ENCODE results near the gene RGP1. TPM values are rescaled to one million over a fixed set of nuclear protein-coding genes. Genes with fewer than 3 reads are reported as not detected.

RGP1 gene
- total RNA-seq, 4 donors from 2014 or later: 18.6 to 21.3 (median 20.2) TPM

GRCh38 chr9:35771534-35771933 lies 22.4 kb downstream of the RGP1 start:
- peaks cover 0 to 32% (median 13%) of the 10 kb centered on the region in 4 donors for H3K4me1 ChIP-seq
- no peaks in the 10 kb centered on the region for H3K27me3 ChIP-seq
- WGBS, 2 donors: 11 to 18% methylated on average over 1 of the region's 1 CpG
- H3K36me3 ChIP-seq: no peaks in the 10 kb centered on the region
- DNase-seq (ENCODE audit: low spot score in 2 of 2): peak in 1 of 2 donors; percentile 61
- H3K4me3 ChIP-seq: no peak overlapping the region
- H3K9me3 ChIP-seq: no peaks in the 10 kb centered on the region
- TF ChIP-seq POLR2A (IDR thresholded peaks at IDR 0.05) (no peak), CTCF (IDR thresholded peaks at IDR 0.05) (no peak), EP300 (IDR thresholded peaks at IDR 0.05) (no peak)
- H3K27ac ChIP-seq: peak overlapping the region in 3 of 4 donors; percentile 32 to 53 (median 50)

- Histone ChIP-seq H3K4me3 (no peak overlapping the region), H3K27me3 (no peaks in the 10 kb centered on the region), H3K27ac (peak overlapping the region in 1 of 4 donors; percentile 32), H3K36me3 (no peaks in the 10 kb centered on the region), H3K9me3 (no peaks in the 10 kb centered on the region), H3K4me1 (peaks cover 0 to 32% (median 13%) of the 10 kb centered on the region in 4 donors)
- WGBS, 2 donors: 74 to 76% methylated on average over 3 of the region's 3 CpGs
- DNase-seq (ENCODE audit: low spot score in 2 of 2): no peak
- TF ChIP-seq POLR2A (IDR thresholded peaks at IDR 0.05) (no peak), CTCF (IDR thresholded peaks at IDR 0.05) (no peak), EP300 (IDR thresholded peaks at IDR 0.05) (no peak)
Measured at GRCh38 chr9:35771943-35772342, 22.9 kb downstream of the RGP1 start.

- Histone ChIP-seq H3K9me3 (no peaks in the 10 kb centered on the region), H3K27ac (no peak overlapping the region), H3K27me3 (no peaks in the 10 kb centered on the region), H3K4me1 (peaks cover 0 to 28% (median 13%) of the 10 kb centered on the region in 4 donors), H3K4me3 (no peak overlapping the region), H3K36me3 (no peaks in the 10 kb centered on the region)
- no peak for DNase-seq (ENCODE audit: low spot score in 2 of 2)
- TF ChIP-seq POLR2A (IDR thresholded peaks at IDR 0.05) (no peak), CTCF (IDR thresholded peaks at IDR 0.05) (no peak), EP300 (IDR thresholded peaks at IDR 0.05) (no peak)
- WGBS, 2 donors: 61 to 62% methylated on average over 7 of the region's 7 CpGs
Measured at GRCh38 chr9:35774907-35775635, 26.0 kb downstream of the RGP1 start.

- no peak for TF ChIP-seq CTCF (IDR thresholded peaks at IDR 0.05)
- no peak for TF ChIP-seq EP300 (IDR thresholded peaks at IDR 0.05)
- no peak for TF ChIP-seq POLR2A (IDR thresholded peaks at IDR 0.05)
- no peak for DNase-seq (ENCODE audit: low spot score in 2 of 2)
- peaks cover 0 to 18% (median 10%) of the 10 kb centered on the region in 4 donors for H3K4me1 ChIP-seq
- no peaks in the 10 kb centered on the region for H3K9me3 ChIP-seq
- no peaks in the 10 kb centered on the region for H3K36me3 ChIP-seq
- WGBS, 2 donors: 77 to 80% methylated on average over 4 of the region's 4 CpGs
- H3K27me3 ChIP-seq: no peaks in the 10 kb centered on the region
- H3K4me3 ChIP-seq: no peak overlapping the region
- no peak overlapping the region for H3K27ac ChIP-seq
Measured at GRCh38 chr9:35776018-35776417, 26.9 kb downstream of the RGP1 start.

GRCh38 chr9:35778496-35778895 lies 29.4 kb downstream of the RGP1 start:
- H3K9me3 ChIP-seq: no peaks in the 10 kb centered on the region
- H3K4me3 ChIP-seq: no peak overlapping the region
- no peaks in the 10 kb centered on the region for H3K36me3 ChIP-seq
- H3K27me3 ChIP-seq: no peaks in the 10 kb centered on the region
- H3K27ac ChIP-seq: no peak overlapping the region
- peaks cover 0 to 7% (median 0%) of the 10 kb centered on the region in 4 donors for H3K4me1 ChIP-seq
- whole genome bisulfite sequencing, 2 donors: 88 to 91% methylated on average over 3 of the region's 3 CpGs
- DNase-seq (ENCODE audit: low spot score in 2 of 2): no peak
- TF ChIP-seq EP300 (IDR thresholded peaks at IDR 0.05) (no peak), POLR2A (IDR thresholded peaks at IDR 0.05) (no peak), CTCF (IDR thresholded peaks at IDR 0.05) (no peak)
